ENCODE results near the gene ADSS1.

The ADSS1 gene

DNA sequence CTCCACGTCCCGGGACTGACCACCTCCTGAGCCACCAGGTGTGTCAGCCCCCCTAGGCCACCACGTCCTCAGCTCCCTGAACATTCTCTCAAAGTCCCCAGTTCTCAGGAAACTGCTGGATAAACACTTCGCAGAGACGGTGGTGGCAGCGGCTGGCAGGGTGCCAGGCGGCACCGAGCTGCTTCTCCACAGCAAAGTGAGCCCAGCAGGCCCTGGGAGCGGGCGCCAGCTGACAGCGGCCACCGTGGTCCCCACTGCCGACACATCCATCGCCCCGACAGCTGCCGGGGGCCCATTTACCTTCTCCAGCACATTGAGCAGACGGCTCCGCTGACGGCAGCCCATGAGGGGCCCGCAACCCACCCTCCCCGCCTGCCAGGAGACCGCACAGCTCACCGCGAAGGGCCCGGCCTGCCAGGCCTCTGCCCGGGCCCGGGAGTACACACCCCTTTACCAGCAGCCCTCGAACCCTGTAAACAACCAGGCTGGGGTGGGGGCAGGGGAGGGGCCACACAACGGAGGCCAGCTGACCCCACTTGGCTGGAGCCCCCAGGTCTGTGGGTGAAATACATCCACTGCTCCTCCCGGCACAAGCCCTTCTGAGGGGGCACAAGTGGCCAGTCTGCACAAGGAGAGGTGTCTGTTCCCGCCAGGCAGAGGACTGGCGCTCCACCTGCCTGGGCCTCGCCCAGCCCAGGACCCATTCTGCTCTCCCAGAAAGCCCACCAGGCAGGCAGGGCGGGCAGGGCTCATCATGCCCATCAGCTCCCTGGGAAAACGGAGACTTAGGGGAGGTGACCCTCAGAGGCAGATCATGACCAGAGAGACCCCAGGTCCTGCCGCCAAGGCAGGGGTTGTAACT, 61.0 kb downstream of the ADSS1 start:
- no peak for DNase-seq

- no peak for DNase-seq
Observed at GRCh38 chr14:104785708-104786080, 61.7 kb downstream of the ADSS1 start.

GRCh38 chr14:104786091-104786586, 62.1 kb downstream of the ADSS1 start:
- DNase-seq: no peak

DNA sequence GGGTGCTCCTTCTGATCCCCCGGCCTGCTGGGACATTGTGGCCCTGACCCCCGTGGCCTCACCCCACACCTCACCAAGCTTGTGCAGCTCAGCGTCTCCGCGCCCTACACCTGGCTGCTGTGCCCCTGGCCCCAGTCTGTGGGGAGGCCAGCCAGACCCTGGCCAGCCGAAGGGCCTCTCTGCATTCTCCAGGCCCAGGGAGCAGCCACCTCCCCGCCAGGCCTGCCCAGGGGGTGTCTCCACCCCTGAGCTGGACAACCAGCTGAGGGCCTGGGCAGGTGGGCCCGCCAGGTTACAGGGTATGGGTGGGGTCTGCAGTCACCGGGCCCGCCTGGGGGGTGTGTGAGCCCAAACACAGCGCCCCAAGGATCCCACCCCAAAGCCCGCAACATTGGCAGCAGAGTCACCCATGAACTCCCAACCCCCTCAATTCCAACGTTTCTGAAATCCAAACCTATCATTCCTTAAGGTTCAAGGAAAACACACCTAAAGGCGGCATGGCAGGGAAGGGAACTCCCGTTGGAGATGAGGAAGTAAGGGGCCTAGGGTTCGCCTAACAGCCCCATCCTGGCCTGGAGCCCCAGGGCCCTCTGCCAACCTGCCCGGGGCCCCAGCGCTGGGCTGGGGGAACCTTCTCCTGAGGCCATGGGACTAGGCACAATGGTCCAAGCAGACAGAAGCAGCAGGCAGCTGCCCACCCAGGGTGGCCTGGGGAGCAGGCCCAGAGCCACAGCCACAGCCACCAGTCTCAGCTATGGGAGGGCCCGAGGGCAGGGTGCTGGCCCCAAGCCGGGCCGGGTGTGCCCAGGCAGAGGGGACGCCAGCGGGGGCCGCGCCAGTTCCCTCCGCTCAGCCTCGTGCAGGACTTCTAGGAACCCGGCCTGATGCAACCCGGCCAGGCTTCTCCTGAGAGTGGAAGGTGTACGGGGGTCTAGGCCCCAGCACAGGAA, 63.0 kb downstream of the ADSS1 start:
- no peak for DNase-seq

- DNase-seq: no peak
Observed at GRCh38 chr14:104787736-104788135, 63.7 kb downstream of the ADSS1 start.

GRCh38 chr14:104788161-104788818, 64.3 kb downstream of the ADSS1 start:
- peak; percentile 72 for DNase-seq

DNA sequence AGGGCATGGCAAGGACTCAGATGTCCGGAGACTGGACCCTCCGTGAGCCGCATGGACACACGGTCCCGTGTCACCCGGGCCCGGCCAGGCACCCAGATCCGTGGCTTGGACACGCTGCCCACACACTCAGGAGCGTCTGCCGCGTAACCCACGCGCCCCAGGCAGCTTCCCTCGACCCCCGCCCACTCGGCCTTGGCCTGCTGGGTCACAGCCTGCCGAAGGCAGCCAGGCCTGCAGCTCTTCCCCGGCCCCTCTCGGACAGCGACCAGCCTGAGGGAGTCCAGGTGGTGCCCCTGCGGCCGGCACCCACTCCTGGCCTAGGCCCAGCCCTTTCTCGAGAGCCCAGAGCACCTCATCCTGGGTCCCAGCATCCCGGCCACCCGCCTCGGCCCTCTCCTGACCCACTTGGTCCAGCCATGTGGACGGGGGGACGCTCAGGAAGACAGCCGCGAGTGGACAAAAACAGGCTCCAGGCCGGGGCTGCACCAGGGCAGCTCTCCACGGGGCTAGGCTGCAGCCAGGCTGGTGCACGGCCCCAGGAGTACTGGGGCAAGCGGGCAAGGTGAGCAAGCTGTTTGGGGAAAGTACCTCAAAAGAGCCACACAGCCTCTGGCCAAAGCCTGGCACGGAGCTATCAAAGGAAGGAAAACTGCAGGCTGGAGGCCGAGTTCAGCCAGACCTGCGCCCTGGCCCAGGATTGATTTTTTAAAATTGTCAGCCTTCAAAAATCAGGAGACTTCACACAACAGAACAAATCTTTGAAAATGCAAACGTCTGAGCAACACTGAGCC, 65.0 kb downstream of the ADSS1 start:
- no peak for DNase-seq

GRCh38 chr14:104789752-104790743, 66.0 kb downstream of the ADSS1 start:
- DNase-seq: no peak

GRCh38 chr14:104791425-104791824, 67.4 kb downstream of the ADSS1 start:
- no peak for DNase-seq

DNA sequence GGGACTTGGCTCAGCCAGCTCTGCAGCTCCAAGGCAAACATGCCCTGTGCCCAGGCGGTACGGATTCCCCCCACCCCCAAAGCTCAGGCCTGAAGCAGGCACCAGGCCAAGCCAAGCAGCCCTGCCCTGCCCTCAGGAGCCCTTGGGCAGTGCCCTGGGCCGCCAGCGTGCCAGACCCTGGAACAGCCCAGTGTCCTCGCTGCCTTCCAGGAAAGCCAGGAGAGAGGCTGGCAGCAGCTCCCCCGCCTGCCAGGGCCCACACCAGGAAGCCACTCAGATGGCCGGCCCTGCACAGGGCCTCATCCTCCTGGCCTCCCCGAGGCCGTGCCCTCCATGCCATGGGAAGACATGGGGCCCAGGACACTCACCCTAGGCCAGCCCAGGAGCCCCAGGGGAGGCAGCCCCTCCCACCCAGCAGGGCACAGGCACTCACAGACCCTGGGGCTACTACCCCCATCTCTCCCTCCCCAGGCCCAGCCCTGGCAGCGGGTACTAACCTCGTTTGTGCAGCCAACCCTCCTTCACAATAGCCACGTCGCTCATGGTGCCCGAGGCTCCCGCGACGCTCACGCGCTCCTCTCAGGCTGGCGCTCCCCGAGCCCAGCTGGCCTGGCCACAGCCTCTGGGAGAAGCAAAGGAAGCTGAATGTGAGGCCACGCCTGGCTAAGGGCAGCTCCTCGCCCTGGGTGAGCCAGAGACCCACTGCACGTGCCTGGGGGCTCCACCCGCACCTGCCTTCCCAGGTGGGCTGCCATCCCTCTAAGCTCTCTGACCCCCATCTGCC, 68.3 kb downstream of the ADSS1 start:
- no peak for DNase-seq

DNA sequence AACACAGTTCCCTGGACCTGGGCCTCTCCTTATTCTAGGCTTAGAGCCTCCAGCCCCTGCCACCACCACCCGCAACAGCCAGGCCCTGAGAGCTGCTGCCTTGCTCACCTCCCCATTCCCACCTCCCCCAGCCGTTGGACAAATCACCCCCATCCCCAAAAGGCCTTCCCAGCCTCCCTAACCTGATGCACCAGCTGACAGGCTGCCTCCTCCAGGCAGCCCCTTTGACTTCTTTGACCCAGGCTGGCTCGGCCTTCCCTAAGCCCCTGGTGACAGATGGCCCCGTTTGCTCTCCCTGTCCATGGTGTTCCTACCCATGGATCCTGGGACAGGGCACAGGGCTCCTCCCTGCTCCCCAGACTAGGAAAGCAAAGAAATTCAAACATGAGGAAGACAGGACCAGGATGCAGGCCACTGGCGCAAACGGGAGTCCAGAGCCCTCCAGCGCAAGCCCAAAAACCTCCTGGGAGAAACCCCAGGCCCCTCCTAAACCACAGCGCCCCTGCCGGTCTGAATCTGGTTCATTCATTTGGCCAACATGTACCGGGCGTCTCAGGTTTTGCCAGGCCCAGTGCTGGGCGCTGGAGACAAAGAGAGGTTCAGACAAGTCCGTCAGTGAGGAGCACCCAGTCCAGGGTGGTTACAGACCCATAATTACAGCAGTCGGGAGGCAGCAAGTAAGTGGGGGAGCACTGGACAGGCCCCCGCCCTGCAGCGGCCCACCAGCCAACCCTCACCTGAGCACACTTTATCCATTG, 69.1 kb downstream of the ADSS1 start:
- DNase-seq: no peak

DNA sequence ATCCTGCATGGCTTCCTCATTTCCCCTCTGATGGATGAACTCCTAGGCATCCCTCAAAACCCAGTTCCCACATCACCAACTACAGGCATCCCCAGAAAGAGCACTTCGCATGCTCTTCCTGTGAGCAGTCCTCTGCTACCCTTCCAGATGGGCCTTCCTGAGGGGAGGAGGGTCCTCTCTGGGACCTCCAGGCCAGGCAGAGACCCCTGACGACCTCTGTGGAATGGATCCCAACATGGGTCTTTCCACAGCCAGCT, 69.6 kb downstream of the ADSS1 start:
- no peak for DNase-seq

DNA sequence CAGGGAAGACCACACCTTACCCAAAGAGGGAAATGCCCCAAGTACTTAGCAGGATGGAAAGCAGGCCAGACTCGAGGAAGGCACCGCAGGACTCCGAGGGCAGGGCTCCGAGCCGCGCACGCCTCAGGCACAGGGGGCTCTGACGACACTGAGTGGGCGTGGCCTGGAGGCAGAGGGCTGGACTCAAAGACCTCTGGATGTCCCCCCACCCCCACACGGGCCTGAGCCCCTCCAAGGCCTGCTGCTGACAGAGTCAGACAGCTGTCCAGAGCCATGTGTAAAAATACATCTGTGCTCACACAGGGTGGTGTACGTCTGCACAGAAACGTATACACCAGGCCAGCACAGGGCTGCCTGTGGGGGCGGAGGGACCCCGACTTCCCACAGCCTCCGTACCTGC, 70.1 kb downstream of the ADSS1 start:
- no peak for DNase-seq

DNA sequence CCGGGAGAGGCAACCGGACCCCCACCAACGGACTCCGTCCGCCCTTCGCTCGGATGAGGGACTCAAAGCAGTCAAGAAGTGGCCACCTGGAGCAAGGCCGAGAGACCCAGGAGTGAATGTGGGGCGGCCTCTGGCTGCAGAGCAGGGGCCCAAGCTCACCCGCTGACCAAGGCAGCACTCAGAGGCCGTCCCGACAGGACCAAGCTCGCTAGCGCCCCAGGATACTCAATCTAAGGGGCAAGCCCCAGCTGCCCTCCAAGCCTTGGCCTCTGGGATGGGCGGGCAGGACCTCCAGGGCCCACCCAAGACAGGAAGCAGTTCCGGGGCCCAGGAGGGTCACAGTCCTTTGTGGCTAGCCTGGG, 70.6 kb downstream of the ADSS1 start:
- no peak for DNase-seq

DNA sequence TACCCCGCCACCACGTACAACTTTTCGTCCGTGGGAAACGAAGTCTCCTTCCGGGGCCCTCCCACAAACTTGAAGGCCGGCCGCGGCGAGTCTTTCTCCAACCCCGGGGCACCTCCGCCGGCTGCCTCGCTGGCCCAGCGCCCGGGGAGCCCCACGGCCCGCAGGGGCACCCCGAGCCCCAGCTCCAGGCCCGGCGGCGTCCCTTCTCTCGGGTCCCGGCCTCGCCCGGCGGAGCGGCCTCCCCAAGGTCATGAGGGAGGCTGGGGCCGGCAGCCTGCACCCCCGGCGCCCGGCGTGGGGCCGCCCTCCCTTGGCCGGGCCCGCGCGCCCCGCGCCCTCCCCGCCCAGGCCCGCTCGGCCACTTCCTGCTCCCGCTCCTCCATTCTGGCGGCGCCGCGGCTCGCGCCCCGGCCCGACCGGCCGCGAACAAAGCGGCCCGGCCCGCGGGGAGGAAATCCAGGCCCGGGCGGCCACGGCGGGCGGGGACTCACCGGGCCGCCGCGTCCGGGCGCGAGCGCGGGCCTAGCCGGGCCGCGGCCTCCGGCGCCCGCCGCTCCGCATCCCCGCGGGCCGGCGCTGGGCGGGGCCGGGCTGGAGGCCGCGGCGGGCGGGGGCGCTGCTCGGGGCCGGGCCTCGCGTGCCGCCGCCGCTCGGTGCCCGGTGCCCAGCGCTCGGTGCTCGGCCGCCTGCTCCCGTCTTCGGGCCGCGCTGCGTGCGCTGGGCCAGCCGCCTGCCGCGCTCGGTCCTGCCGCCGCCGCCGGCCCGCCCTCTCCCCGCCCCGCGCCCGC, 71.2 kb downstream of the ADSS1 start, which contains the start of gene AKT1:
Gene AKT1, minus strand, starts transcription at position 756 of the 788 bp plus-strand sequence. CDS start 3,105 bp downstream, outside the sequence.
- DNase-seq: no peak

GRCh38 chr14:104795781-104796686, 72.0 kb downstream of the ADSS1 start:
- peak; percentile 50 for DNase-seq

- no peak for DNase-seq
Observed at GRCh38 chr14:104796687-104797081, 72.7 kb downstream of the ADSS1 start.

All from NCI-H1436 (cell line).